ENCODE data around the gene PTPRC.

GRCh38 chr1:198680174-198680875 is 41.5 kb downstream of the PTPRC start:
- TF ChIP-seq REST (IDR thresholded peaks at IDR 0.05; ENCODE audit: insufficient read depth in 1 of 2, low read depth in 2 of 2, low read length in 2 of 2), result no peak
- TF ChIP-seq TAF1 (IDR thresholded peaks at IDR 0.05; ENCODE audit: borderline replicate concordance, insufficient read depth, low read length), result no peak
- TF ChIP-seq SIN3A (IDR thresholded peaks at IDR 0.05; ENCODE audit: borderline replicate concordance, insufficient read depth, low read length), result no peak

Measured in PFSK-1 (cell line).